Activated CD8-positive, alpha-beta memory T cell treated with anti-CD3 and anti-CD28 coated beads, Interleukin-2, amount 10 ng/mL, durations not matched to agents 7 days and 5 days (primary cell): ENCODE data around the gene TSPAN4. TPM values are rescaled to one million over a fixed set of nuclear protein-coding genes. Genes with fewer than 3 reads are reported as not detected.

ENCODE experiments used
- ATAC-seq: fragments of 150-1000 bp; cut with Tn5 transposase; one replicate; pipeline ENCODE4 v1.10.0; 2021; ENCODE audit warnings: moderate library complexity
- CTCF ChIA-PET: fragments of 350-600 bp; sonication (Branson Sonifier 250); formaldehyde crosslinking; loops from one replicate; lab custom pipeline; 2021; ENCODE audit warnings: antibody characterized with exemption; lab: Charles Lee
- DNase-seq: peaks from one replicate; pipeline ENCODE4 v3.0.0-alpha.2; 2020
- H3K27ac Mint-ChIP-seq: one replicate; pipeline ENCODE4 v1.8.0; 2021; ENCODE audit warnings: mild to moderate bottlenecking, mixed read lengths
- H3K27me3 Mint-ChIP-seq: one replicate; pipeline ENCODE4 v1.8.0; 2021; ENCODE audit warnings: mixed read lengths
- H3K36me3 Mint-ChIP-seq: one replicate; pipeline ENCODE4 v1.8.0; 2021; ENCODE audit warnings: mild to moderate bottlenecking, mixed read lengths
- H3K4me1 Mint-ChIP-seq: one replicate; pipeline ENCODE4 v1.8.0; 2021; ENCODE audit warnings: mixed read lengths
- H3K4me3 Mint-ChIP-seq: one replicate; pipeline ENCODE4 v1.8.0; 2021; ENCODE audit warnings: mild to moderate bottlenecking, moderate library complexity, mixed read lengths
- H3K9me3 Mint-ChIP-seq: one replicate; pipeline ENCODE4 v1.8.0; 2022; ENCODE audit warnings: low read depth, mixed read lengths
- total RNA-seq, 2 experiments: library from RNA; stranded (reverse); gene quantifications; one replicate each; pipeline ENCODE4 v1.2.3, GENCODE V29; 2021

The TSPAN4 gene
- total RNA-seq, 2 experiments from 2014 or later, result 7.8 to 17.8 TPM

DNA sequence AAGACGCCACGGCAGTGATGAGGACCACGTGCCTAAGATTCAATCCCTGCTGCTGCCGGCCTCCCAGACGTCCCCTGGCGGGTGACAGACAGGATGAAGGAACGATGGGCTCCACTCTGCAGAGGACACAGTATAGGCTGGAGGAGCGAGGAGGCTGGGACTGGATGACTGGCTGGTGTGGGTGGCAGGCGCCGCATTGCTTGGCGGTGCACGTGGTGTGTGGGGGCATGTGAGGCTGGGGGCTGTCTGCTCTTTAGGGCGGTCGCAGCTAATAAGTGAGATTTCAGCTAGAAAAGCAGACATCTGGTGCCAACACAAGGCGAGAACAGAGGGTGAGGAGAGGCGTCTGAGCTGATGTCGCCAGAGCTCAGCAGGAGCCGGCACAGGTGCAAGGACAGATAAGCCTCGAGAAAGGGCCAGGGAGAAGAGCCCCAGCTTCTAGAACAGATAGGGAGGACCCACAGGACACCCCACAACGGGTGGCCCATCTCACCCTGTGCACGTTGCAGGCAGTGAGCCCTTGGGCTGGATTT lies 33.2 kb downstream of the TSPAN4 start:
- no peak overlapping the region for H3K4me3 Mint-ChIP-seq
- H3K27me3 Mint-ChIP-seq, result no peaks in the 10 kb centered on the region
- CTCF ChIA-PET, result no interaction called here
- no peak for ATAC-seq
- peaks cover 2% of the 10 kb centered on the region for H3K36me3 Mint-ChIP-seq
- H3K27ac Mint-ChIP-seq, result no peak overlapping the region
- no peaks in the 10 kb centered on the region for H3K9me3 Mint-ChIP-seq
- no peak for DNase-seq
- no peaks in the 10 kb centered on the region for H3K4me1 Mint-ChIP-seq

GRCh38 chr11:876545-876944 lies 33.9 kb downstream of the TSPAN4 start:
- Mint-ChIP-seq H3K27me3 (no peaks in the 10 kb centered on the region), H3K9me3 (no peaks in the 10 kb centered on the region), H3K4me3 (no peak overlapping the region), H3K36me3 (peaks cover 2% of the 10 kb centered on the region), H3K27ac (no peak overlapping the region), H3K4me1 (no peaks in the 10 kb centered on the region)
- ATAC-seq, result no peak
- no peak for DNase-seq
- CTCF ChIA-PET, result interaction anchor here (1.2 kb wide), 1 partner anchor 175 kb away, joined by 3 read pairs; no protein-coding TSS in a partner anchor

DNA sequence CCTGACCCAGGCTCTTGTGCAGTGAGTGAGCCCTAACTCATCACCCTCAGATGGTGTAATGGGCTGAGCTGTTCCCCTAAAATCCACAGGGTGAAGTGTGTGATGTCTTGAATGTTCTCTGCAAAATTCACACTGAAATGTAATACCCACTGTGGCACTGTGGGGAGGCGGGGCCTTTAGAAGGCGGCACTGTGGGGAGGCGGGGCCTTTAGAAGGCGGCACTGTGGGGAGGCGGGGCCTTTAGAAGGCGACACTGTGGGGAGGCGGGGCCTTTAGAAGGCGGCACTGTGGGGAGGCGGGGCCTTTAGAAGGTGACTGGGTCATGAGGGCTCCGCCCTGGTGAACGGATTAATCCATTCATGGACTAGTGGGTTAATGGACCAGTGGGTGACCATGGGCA lies 34.9 kb downstream of the TSPAN4 start:
- DNase-seq (no peak), ATAC-seq (no peak)
- Mint-ChIP-seq H3K4me1 (no peaks in the 10 kb centered on the region), H3K27me3 (no peaks in the 10 kb centered on the region), H3K9me3 (no peaks in the 10 kb centered on the region), H3K27ac (no peak overlapping the region), H3K4me3 (no peak overlapping the region), H3K36me3 (peaks cover 5% of the 10 kb centered on the region)
- CTCF ChIA-PET, result interaction anchor here (1.0 to 1.2 kb wide), 2 partner anchors 30 to 174 kb away, joined by 3 read pairs; no protein-coding TSS in a partner anchor

GRCh38 chr11:880447-880846 lies 37.8 kb downstream of the TSPAN4 start:
- Mint-ChIP-seq H3K4me3 (no peak overlapping the region), H3K27me3 (no peaks in the 10 kb centered on the region), H3K27ac (no peak overlapping the region), H3K9me3 (no peaks in the 10 kb centered on the region), H3K36me3 (peaks cover 5% of the 10 kb centered on the region), H3K4me1 (no peaks in the 10 kb centered on the region)
- ATAC-seq (no peak), DNase-seq (no peak)
- CTCF ChIA-PET, result no interaction called here

DNA sequence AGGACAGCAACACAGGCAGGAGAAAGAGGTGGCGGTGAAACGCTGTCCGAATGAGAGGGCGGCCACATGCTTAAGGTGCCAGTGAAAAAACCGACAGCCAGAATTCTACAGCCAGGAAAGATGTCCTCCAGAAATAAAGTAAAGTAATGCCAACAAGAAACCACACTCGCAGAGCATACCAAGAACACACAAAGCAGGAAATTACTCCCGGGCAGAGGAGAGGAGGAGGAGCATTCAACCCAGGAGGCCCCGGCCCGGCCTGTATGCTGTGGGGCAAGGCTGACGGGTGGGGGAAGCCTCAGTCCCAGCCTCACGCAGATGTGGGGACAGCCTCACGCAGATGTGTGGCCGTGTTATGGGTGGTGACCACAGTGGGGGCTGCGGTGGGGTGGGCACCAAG lies 39.9 kb downstream of the TSPAN4 start:
- Mint-ChIP-seq H3K4me1 (no peaks in the 10 kb centered on the region), H3K36me3 (peaks cover 7% of the 10 kb centered on the region), H3K4me3 (no peak overlapping the region), H3K27ac (no peak overlapping the region), H3K27me3 (no peaks in the 10 kb centered on the region), H3K9me3 (no peaks in the 10 kb centered on the region)
- CTCF ChIA-PET, result no interaction called here
- no peak for ATAC-seq
- DNase-seq, result no peak

DNA sequence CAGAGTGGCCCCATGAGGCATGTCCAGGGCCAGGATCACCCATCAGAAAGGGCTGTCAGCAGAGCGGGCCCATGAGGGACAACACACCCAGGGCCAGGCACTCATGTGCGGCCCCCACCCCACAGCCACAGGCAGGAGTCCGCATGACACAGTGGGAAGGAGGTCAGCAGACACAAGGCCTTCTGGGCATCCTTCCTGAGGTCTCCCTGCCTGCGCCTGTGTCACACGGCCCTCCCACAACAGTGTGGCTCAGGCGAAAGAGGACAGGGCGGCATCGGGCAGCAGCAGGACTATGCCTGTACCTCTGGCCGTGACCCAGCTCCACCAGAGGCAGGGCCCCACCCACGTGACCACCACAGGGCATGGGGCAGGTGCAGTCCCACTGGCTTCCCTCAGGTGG lies 40.9 kb downstream of the TSPAN4 start:
- CTCF ChIA-PET, result no interaction called here
- no peaks in the 10 kb centered on the region for H3K4me1 Mint-ChIP-seq
- ATAC-seq, result no peak

GRCh38 chr11:884578-885070 lies 42.0 kb downstream of the TSPAN4 start:
- no peak overlapping the region for H3K4me3 Mint-ChIP-seq
- peaks cover 6% of the 10 kb centered on the region for H3K36me3 Mint-ChIP-seq
- ATAC-seq (no peak), DNase-seq (no peak)
- no peaks in the 10 kb centered on the region for H3K27me3 Mint-ChIP-seq
- CTCF ChIA-PET, result no interaction called here
- no peaks in the 10 kb centered on the region for H3K4me1 Mint-ChIP-seq
- no peak overlapping the region for H3K27ac Mint-ChIP-seq
- no peaks in the 10 kb centered on the region for H3K9me3 Mint-ChIP-seq

More for the DNA sequence above, 40.9 kb downstream of the TSPAN4 start:
- Mint-ChIP-seq H3K27ac (no peak overlapping the region), H3K4me3 (no peak overlapping the region), H3K9me3 (no peaks in the 10 kb centered on the region), H3K27me3 (no peaks in the 10 kb centered on the region), H3K36me3 (peaks cover 6% of the 10 kb centered on the region)
- DNase-seq, result no peak

GRCh38 chr11:886568-886967 lies 43.9 kb downstream of the TSPAN4 start:
- Mint-ChIP-seq H3K9me3 (no peaks in the 10 kb centered on the region), H3K27ac (no peak overlapping the region), H3K4me3 (no peak overlapping the region), H3K27me3 (no peaks in the 10 kb centered on the region), H3K36me3 (peaks cover 6% of the 10 kb centered on the region), H3K4me1 (no peaks in the 10 kb centered on the region)
- CTCF ChIA-PET, result no interaction called here
- DNase-seq, result no peak
- ATAC-seq, result no peak

DNA sequence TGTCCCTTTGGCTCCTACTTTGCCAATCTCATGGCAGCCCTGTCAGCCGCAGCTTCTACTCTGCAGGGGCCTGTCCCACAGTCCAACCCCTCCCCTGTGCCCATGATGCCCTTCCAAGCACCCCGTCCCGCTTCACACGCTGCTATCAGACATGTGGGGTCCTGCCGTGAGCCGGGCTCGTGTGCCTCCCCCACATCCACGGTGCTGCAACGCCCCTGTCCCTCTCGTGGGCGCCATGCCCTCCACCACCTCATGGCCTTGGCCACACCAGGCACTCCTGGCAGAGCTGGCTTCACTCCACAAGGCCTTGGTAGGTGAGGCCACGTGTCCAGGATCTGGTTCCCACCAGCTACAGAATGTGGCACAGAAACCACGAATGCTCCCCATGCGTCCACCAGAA lies 44.9 kb downstream of the TSPAN4 start:
- ATAC-seq (no peak), DNase-seq (no peak)
- CTCF ChIA-PET, result no interaction called here
- H3K27ac Mint-ChIP-seq, result no peak overlapping the region
- H3K36me3 Mint-ChIP-seq, result peaks cover 2% of the 10 kb centered on the region
- no peak overlapping the region for H3K4me3 Mint-ChIP-seq
- no peaks in the 10 kb centered on the region for H3K27me3 Mint-ChIP-seq
- no peaks in the 10 kb centered on the region for H3K9me3 Mint-ChIP-seq
- H3K4me1 Mint-ChIP-seq, result no peaks in the 10 kb centered on the region

- no peak overlapping the region for H3K4me3 Mint-ChIP-seq
- no peaks in the 10 kb centered on the region for H3K9me3 Mint-ChIP-seq
- H3K36me3 Mint-ChIP-seq, result peaks cover 2% of the 10 kb centered on the region
- ATAC-seq, result no peak
- no peaks in the 10 kb centered on the region for H3K4me1 Mint-ChIP-seq
- no peaks in the 10 kb centered on the region for H3K27me3 Mint-ChIP-seq
- H3K27ac Mint-ChIP-seq, result no peak overlapping the region
- CTCF ChIA-PET, result no interaction called here
- DNase-seq, result no peak
These were observed 45.9 kb downstream of the TSPAN4 start for GRCh38 chr11:888310-889212.

GRCh38 chr11:889257-889656 lies 46.6 kb downstream of the TSPAN4 start:
- no peaks in the 10 kb centered on the region for H3K27me3 Mint-ChIP-seq
- no peak for DNase-seq
- no peaks in the 10 kb centered on the region for H3K4me1 Mint-ChIP-seq
- ATAC-seq, result no peak
- H3K4me3 Mint-ChIP-seq, result no peak overlapping the region
- no peak overlapping the region for H3K27ac Mint-ChIP-seq
- H3K9me3 Mint-ChIP-seq, result no peaks in the 10 kb centered on the region
- H3K36me3 Mint-ChIP-seq, result peaks cover 2% of the 10 kb centered on the region
- CTCF ChIA-PET, result no interaction called here

DNA sequence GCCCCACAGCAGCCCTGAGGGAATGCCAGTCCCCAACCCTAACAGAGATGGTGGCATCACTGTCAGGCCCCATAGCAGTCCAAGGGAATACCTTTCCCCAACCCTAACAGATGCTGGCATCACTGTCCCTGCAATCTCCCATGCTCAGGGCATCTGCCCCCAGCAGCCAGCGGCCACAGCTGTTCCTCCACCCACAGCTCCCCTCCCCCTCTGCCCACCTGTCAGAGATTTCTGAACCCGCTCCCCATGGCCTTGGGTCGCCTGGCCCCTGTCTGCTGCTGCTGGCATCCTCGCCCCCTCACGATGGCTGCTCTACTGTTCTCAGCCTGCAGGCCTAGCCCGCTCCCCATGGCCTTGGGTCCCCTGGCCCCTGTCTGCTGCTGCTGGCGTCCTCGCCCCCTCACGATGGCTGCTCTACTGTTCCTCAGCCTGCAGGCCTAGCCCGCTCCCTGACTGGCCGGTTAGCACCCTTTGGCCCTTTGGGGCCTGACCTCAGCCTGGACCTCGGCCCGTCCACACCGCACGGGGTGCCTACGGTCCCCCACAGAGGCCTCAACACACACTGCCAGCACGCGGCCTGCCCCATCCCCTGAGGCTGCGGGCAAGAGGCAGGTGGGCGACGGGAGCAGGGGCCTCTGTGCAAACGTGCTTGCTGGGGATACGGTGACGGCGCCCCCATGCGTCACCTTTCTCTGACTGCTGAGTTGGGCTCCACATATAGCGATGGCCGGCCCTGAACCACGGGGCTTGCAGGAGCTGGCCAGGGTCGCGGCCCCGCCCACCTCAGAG lies 47.2 kb downstream of the TSPAN4 start:
- no peaks in the 10 kb centered on the region for H3K4me1 Mint-ChIP-seq
- DNase-seq, result no peak
- CTCF ChIA-PET, result no interaction called here
- ATAC-seq, result no peak
- H3K9me3 Mint-ChIP-seq, result no peaks in the 10 kb centered on the region
- H3K4me3 Mint-ChIP-seq, result no peak overlapping the region
- peaks cover 2% of the 10 kb centered on the region for H3K36me3 Mint-ChIP-seq
- H3K27ac Mint-ChIP-seq, result no peak overlapping the region
- no peaks in the 10 kb centered on the region for H3K27me3 Mint-ChIP-seq

DNA sequence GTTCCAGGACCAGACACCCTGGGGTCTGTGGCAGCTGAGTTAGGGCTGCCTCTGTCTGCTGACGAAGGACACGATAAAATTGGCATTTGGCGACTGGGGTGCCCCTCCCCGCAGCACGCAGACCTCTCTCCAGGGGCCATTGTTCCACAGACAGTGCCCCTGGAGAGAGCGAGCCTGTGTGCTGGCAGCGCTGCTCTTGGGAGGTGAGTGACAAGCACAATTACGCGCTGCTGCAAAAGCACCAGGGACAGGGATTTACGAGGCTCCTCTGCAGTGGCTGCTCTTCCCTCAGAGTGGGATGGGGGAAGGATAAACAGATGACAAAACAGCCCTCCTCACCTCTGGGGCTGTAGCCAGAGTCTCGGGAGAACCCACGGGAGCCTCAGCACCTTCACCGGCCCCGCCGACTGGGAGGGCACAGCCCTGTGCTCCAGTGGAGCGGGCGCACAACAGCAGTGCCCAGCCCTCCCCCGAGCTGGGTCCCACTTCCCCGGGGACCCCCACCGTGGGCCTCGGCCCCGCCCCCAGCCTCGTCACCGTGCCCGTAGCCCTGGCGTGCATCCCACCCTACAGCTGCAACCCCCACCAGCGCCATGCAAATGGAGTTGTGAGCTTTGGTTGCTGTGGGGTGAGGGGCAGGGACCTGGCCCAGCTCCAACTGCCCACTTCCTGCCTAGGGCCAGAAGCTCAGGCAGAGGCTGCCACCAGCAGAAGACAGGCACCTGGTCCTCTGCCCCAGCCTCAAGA lies 48.3 kb downstream of the TSPAN4 start:
- Mint-ChIP-seq H3K4me1 (no peaks in the 10 kb centered on the region), H3K27ac (no peak overlapping the region), H3K36me3 (peaks cover 2% of the 10 kb centered on the region), H3K4me3 (no peak overlapping the region), H3K9me3 (no peaks in the 10 kb centered on the region), H3K27me3 (no peaks in the 10 kb centered on the region)
- DNase-seq (no peak), ATAC-seq (no peak)
- CTCF ChIA-PET, result interaction anchor here (1.9 kb wide), 1 partner anchor 43 kb away, joined by 5 read pairs; no protein-coding TSS in a partner anchor
